Uterus (tissue), 2 donors: Measurements from ENCODE around the gene ADAMTSL2.

Experiments used
- CTCF ChIP-seq, 4 experiments: fragments of 200-600 bp in 2 of 4; fragments of 450-650 bp in 2 of 4; sonication (generic) in 2 of 4; IDR thresholded peaks; one replicate each; pipeline ENCODE4 v1.5.1; 2016 to 2019; ENCODE audit warnings: antibody characterized with exemption in 4 of 4, mild to moderate bottlenecking in 2 of 4, moderate library complexity in 1 of 4
- POLR2A ChIP-seq, 2 donors: fragments of 450-650 bp; IDR thresholded peaks; one replicate each; pipeline ENCODE4 v1.6.1; 2016; ENCODE audit warnings: antibody characterized with exemption in 2 of 2, mild to moderate bottlenecking in 1 of 2, moderate library complexity in 1 of 2

GRCh38 chr9:133510926-133511505, 23.5 kb upstream of the ADAMTSL2 start:
- TF ChIP-seq CTCF (IDR thresholded peaks at IDR 0.05): no peak
- no peak for TF ChIP-seq POLR2A (IDR thresholded peaks at IDR 0.05)
